Activated B cell treated with CpG ODN at 0.5 μM for 24 hours (primary cell): ENCODE data around the gene DDX39B. TPM values are rescaled to one million over a fixed set of nuclear protein-coding genes. Genes with fewer than 3 reads are reported as not detected.
"Not testable (repeated sequence)": the region's sequence is repeated elsewhere in the genome, so short reads cannot be mapped to it uniquely, and the experiment has no call there.

Experiments
- ATAC-seq: fragments of 200-7000 bp; cut with Tn5 transposase; one replicate; pipeline ENCODE4 v1.10.0; 2021; ENCODE audit warnings: low read depth, mild to moderate bottlenecking, moderate library complexity
- CTCF ChIA-PET: fragments of 350-600 bp; sonication (Branson Sonifier 250); formaldehyde crosslinking; loops from one replicate; lab custom pipeline; 2021; ENCODE audit warnings: antibody characterized with exemption; lab: Charles Lee
- POLR2A ChIA-PET: fragments of 350-600 bp; sonication (Branson Sonifier 250); formaldehyde crosslinking; loops from one replicate; lab custom pipeline; 2021; ENCODE audit warnings: antibody characterized with exemption; lab: Charles Lee
- DNase-seq: peaks from one replicate; pipeline ENCODE4 v3.0.0; 2022
- H3K27ac Mint-ChIP-seq: one replicate; pipeline ENCODE4 v1.8.0; 2020; ENCODE audit warnings: mixed read lengths
- H3K27me3 Mint-ChIP-seq: one replicate; pipeline ENCODE4 v1.8.0; 2021; ENCODE audit warnings: mixed read lengths
- H3K36me3 Mint-ChIP-seq: one replicate; pipeline ENCODE4 v1.8.0; 2021; ENCODE audit warnings: low read depth, mixed read lengths
- H3K4me1 Mint-ChIP-seq: one replicate; pipeline ENCODE4 v1.8.0; 2021; ENCODE audit warnings: mixed read lengths
- H3K4me3 Mint-ChIP-seq: one replicate; pipeline ENCODE4 v1.8.0; 2020; ENCODE audit warnings: mild to moderate bottlenecking, mixed read lengths
- H3K9me3 Mint-ChIP-seq: one replicate; pipeline ENCODE4 v1.8.0; 2020; ENCODE audit warnings: mixed read lengths
- intact Hi-C: fragments of 100-400 bp; cut with micrococcal nuclease; formaldehyde crosslinking; loops from one replicate; pipeline ENCODE4 v1.15.1; 2024
- total RNA-seq: library from RNA; stranded (reverse); gene quantifications from 2 replicates; pipeline ENCODE4 v1.2.3, GENCODE V29; 2022
- TF ChIP-seq, protein P1 (sequence below): fragments of 200-600 bp; IDR thresholded peaks from one replicate; pipeline ENCODE4 v1.8.0; 2022; ENCODE audit warnings: antibody characterized with exemption, mild to moderate bottlenecking

Gene DDX39B
- total RNA-seq, 1 donor from 2014 or later, result 484 TPM

DNA sequence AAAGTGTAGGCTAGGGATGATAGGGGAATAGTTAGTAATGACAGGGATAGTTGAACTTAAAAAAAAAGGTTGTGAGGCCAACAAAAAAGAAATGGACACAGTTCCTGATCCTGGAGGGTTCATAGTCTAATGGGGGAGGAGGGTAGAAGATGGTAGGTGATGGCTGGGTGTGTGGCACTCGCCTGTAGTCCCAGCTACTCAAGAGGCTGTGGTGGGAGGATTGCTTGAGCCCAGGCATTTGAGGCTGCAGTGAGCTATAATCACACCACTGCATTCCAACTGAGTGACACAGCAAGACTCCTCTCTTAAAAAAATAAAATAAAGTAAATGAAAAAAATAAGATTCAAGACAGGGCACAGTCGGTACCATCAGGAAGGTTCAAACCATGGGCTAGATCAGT is 46.2 kb downstream of the DDX39B start:
- Mint-ChIP-seq H3K4me3 (peak overlapping the region; percentile 90), H3K36me3 (peaks cover 7% of the 10 kb centered on the region), H3K27me3 (no peaks in the 10 kb centered on the region), H3K27ac (peak overlapping the region; percentile 92), H3K9me3 (no peaks in the 10 kb centered on the region), H3K4me1 (peaks cover 63% of the 10 kb centered on the region)
- DNase-seq (no peak), ATAC-seq (no peak)
- TF ChIP-seq, protein P1, sequence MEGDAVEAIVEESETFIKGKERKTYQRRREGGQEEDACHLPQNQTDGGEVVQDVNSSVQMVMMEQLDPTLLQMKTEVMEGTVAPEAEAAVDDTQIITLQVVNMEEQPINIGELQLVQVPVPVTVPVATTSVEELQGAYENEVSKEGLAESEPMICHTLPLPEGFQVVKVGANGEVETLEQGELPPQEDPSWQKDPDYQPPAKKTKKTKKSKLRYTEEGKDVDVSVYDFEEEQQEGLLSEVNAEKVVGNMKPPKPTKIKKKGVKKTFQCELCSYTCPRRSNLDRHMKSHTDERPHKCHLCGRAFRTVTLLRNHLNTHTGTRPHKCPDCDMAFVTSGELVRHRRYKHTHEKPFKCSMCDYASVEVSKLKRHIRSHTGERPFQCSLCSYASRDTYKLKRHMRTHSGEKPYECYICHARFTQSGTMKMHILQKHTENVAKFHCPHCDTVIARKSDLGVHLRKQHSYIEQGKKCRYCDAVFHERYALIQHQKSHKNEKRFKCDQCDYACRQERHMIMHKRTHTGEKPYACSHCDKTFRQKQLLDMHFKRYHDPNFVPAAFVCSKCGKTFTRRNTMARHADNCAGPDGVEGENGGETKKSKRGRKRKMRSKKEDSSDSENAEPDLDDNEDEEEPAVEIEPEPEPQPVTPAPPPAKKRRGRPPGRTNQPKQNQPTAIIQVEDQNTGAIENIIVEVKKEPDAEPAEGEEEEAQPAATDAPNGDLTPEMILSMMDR, result no peak
- POLR2A ChIA-PET, result interaction anchor here (0.5 to 3.4 kb wide), 13 partner anchors 19 to 403 kb away, joined by 3 to 46 read pairs (median 5); partner anchors contain the start of genes BAG6, DDX39B, EHMT2 and MICA
- intact Hi-C loops, result loop anchor here (5.0 to 10.0 kb wide), 2 partner anchors 33 to 239 kb away; partner anchors contain the start of gene CLIC1
- CTCF ChIA-PET, result interaction anchor here (1.5 to 3.9 kb wide), 2 partner anchors 51 to 102 kb away, joined by 4 to 21 read pairs; partner anchors contain the start of gene ATP6V1G2

DNA sequence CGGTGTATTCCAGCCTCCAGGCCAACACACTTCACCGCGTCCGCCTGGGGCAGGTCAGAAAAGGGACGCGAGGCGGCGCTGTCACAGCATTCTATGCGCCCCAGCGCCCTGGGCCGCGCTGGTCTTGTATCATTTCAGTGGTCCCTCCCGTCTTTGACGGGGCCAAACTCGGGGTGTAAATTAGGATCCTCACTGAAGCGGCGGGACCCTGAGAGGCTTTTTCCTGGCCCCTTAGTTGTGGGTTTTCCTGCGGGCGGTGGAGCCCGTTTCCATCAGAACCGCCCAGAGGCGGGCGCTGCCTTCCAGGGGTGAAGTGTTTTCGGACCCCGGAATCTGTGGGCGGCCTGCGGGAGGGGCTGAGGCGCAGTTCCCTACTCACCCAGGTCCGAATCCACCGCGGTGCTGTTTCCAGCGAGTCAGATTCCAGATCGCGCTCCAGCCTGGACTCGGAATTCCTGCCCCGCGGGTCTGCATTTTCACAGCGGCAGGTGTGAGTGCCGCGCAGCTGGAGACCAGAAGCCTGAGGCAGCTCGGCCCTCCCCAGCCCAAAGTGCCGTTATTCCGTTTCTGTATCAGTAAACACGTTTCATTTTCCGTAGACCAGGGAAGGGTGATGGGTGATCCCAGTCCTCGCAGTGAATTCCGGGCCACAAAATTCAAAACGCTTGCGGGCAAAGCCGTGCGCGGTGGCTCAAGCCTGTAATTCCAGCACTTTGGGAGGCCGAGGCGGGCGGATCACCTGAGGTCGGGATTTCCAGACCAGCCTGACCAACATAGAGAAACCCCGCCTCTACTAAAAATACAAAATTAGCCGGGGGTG is 47.7 kb downstream of the DDX39B start:
- Mint-ChIP-seq H3K4me1 (peaks cover 54% of the 10 kb centered on the region), H3K4me3 (peak overlapping the region; percentile 90), H3K27me3 (no peaks in the 10 kb centered on the region), H3K36me3 (peaks cover 9% of the 10 kb centered on the region), H3K9me3 (no peaks in the 10 kb centered on the region), H3K27ac (peak overlapping the region; percentile 92)
- intact Hi-C loops, result loop anchor here (1.0 to 10.0 kb wide), 6 partner anchors 47 to 336 kb away; partner anchors contain the start of genes ATP6V1G2, CLIC1 and MICA
- ChIA-PET CTCF (interaction anchor here (0.7 to 3.9 kb wide), 5 partner anchors 47 to 169 kb away, joined by 3 to 21 read pairs (median 4); partner anchors contain the start of genes ATP6V1G2, DDX39B and NFKBIL1), POLR2A (interaction anchor here (0.5 to 3.4 kb wide), 23 partner anchors 11 to 1313 kb away, joined by 3 to 46 read pairs (median 4); partner anchors contain the start of genes AIF1, BAG6, DDX39B and EHMT2)
- ATAC-seq (peak; percentile 48), DNase-seq (peak; percentile 76)
- TF ChIP-seq, protein P1, result no peak

DNA sequence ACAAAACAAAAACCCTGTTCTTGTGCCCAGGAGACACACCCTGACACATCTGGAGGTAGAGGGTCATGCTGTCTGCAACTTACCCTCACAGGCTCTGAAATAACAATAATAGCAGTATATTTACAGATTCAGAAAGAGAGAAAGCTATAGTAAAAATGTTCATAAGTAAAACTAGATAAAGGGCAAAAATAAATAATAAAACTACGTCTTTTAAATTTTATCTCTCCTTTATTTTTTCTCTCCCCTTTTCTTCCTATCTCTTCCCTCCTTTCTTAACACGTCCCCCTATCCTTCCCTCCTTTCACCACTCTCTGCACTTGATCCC is 48.3 kb downstream of the DDX39B start:
- not testable (repeated sequence) for DNase-seq, H3K36me3 Mint-ChIP-seq, H3K27me3 Mint-ChIP-seq, ATAC-seq, H3K9me3 Mint-ChIP-seq
- intact Hi-C loops, result loop anchor here (1.0 to 10.0 kb wide), 3 partner anchors 91 to 337 kb away; partner anchors contain the start of genes CLIC1 and MICA
- Mint-ChIP-seq H3K27ac (peak overlapping the region; percentile 92), H3K4me3 (peak overlapping the region; percentile 90), H3K4me1 (peaks cover 48% of the 10 kb centered on the region)
- CTCF ChIA-PET, result interaction anchor here (1.5 to 3.9 kb wide), 3 partner anchors 48 to 104 kb away, joined by 3 to 21 read pairs (median 15); partner anchors contain the start of gene DDX39B
- POLR2A ChIA-PET, result interaction anchor here (0.5 to 3.4 kb wide), 6 partner anchors 31 to 1313 kb away, joined by 3 to 46 read pairs (median 12); partner anchors contain the start of genes DDX39B and MICA

DNA sequence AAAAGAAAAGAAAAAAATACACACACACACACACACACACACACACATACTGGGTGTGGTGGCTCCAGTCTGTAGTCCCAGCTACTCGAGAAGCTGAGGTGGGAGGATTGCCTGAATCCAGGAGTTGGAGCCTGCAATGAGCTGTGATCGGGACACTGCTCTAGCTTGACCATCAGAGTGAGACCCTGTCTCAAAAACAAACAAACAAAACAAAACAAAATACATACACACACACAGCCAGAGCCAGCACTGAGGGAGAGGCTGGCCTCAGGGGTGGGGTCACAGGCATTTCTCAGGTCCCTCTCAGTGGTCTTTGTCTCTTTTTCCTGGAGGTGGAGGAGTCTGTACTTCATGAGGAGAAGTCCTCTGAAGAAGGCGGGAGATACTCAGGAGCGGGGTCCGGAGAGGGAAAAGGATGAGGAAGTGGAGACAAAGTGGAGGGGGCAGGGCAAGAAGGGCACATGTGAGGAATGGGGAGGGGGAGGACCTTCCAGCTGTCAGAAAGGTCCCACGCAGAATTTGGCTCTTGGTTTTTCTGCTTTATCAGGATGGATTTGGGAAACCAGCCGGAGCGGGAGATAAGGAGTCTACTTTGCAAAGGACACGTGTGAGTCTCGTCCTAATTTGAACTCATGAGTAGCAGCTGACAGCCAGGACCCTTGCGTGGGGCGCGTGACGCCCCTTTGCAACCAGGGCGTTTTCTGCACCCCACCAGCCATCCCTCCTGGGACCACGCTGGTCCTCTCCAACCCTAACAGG is 51.5 kb downstream of the DDX39B start:
- ChIA-PET POLR2A (interaction anchor here (0.6 to 1.1 kb wide), 2 partner anchors 8 to 51 kb away, joined by 3 to 6 read pairs; partner anchors contain the start of genes DDX39B and MICB), CTCF (no interaction called here)
- Mint-ChIP-seq H3K27ac (no peak overlapping the region), H3K9me3 (no peaks in the 10 kb centered on the region), H3K4me3 (no peak overlapping the region), H3K27me3 (no peaks in the 10 kb centered on the region), H3K36me3 (peaks cover 5% of the 10 kb centered on the region), H3K4me1 (peaks cover 22% of the 10 kb centered on the region)
- intact Hi-C loops, result loop anchor here (5.0 to 10.0 kb wide), 2 partner anchors 88 to 245 kb away; partner anchors contain the start of genes CLIC1 and MICA
- TF ChIP-seq, protein P1, result no peak
- ATAC-seq (no peak), DNase-seq (no peak)

DNA sequence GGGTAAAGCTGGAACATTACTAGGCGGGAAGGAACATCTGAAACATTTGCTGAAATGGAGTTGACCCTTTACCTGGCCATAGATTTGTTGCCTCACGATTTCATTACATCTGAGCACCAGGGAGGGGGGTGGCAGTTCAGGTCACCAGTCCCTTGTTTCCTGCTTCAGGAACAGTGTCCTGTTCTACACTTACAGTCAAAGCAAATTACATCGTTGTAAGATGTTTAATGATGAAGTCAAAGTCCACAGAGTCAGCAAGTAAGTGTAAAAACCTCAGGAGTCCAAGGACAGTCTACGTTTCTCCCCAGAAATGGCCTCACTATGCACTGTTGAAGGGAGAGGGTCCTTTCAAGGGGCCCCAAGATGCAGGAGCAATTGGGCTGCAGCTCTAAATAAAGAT is 52.7 kb downstream of the DDX39B start:
- TF ChIP-seq, protein P1, result no peak
- Mint-ChIP-seq H3K27me3 (no peaks in the 10 kb centered on the region), H3K4me3 (no peak overlapping the region), H3K27ac (no peak overlapping the region), H3K36me3 (peaks cover 2% of the 10 kb centered on the region), H3K4me1 (peaks cover 17% of the 10 kb centered on the region), H3K9me3 (no peaks in the 10 kb centered on the region)
- no peak for ATAC-seq
- DNase-seq, result no peak
- ChIA-PET CTCF (interaction anchor here (0.6 kb wide), 1 partner anchor 170 kb away, joined by 3 read pairs; no protein-coding TSS in a partner anchor), POLR2A (interaction anchor here (1.1 kb wide), 1 partner anchor 52 kb away, joined by 6 read pairs; the partner anchor contains the start of gene DDX39B)
- intact Hi-C loops, result no loop called here

DNA sequence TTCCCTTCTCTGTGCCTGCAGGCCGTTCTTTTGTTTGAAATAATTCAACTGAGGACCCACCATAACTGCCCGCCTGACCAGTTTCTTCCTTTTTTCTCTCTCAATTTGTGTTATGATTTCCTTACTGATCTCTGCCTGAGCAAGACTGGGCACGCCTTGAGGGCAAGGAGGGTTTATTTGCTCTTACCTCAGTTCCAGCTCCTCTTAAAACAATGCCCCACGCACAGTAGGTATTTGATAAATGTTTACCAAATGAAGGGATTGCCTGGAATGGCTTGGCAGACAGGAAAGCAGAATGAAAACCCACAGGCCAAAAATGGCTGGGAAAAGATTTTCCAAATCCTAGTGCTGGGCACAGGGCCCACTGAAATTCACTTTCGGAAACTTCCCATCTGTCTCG is 54.1 kb downstream of the DDX39B start:
- H3K4me1 Mint-ChIP-seq, result peaks cover 10% of the 10 kb centered on the region
- intact Hi-C loops, ATAC-seq, DNase-seq, H3K9me3 Mint-ChIP-seq, H3K36me3 Mint-ChIP-seq, POLR2A ChIA-PET, H3K27ac Mint-ChIP-seq, H3K27me3 Mint-ChIP-seq, H3K4me3 Mint-ChIP-seq, CTCF ChIA-PET: not testable (repeated sequence)

DNA sequence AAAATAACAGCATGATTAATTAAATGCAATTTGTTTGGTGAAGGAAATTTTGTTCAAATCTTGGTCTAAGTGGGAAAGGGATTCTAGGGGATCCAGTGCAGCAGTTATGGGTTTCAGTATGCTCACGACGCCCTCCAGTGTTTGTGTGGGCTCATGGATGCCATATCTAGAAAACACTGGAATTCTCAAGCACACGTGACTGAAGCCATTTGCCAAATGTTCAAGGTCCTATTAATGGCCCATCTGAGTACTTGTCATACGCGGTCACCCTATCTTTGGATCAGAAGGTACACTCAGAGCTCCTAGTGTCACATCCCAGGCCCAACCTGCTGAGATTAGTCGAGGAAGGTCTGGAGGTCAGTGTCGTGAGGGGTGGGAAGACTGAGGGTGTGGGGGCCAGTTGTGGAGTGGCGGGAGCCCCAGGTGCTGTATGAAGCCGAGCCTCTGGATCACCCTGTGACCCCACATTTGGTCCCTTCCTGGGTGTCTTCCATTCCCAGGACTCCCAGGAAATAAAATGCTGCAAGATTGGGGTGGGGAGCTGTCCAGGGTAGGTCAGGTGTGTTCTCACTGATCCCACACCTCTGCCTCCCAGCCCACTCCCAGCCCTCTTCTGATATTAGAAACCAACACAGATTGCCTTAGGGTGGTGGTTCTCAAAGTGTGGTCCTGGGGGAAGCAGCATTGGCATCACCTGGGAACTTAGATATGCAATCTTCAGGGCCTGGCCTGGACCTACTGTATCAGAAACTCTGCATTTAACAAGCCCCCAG is 55.6 kb downstream of the DDX39B start:
- peak; percentile 37 for ATAC-seq
- H3K27ac Mint-ChIP-seq, POLR2A ChIA-PET, intact Hi-C loops, H3K9me3 Mint-ChIP-seq, H3K4me3 Mint-ChIP-seq, H3K27me3 Mint-ChIP-seq, H3K36me3 Mint-ChIP-seq, CTCF ChIA-PET, DNase-seq, H3K4me1 Mint-ChIP-seq: not testable (repeated sequence)
